Measurements from ENCODE around the gene PNRC1. TPM values are rescaled to one million over a fixed set of nuclear protein-coding genes. Genes with fewer than 3 reads are reported as not detected.
A peak's percentile ranks its signal among the peaks of the same experiment; 100 is the strongest.

Gene PNRC1
- total RNA-seq, 1 donor from 2014 or later, result 183 TPM

DNA sequence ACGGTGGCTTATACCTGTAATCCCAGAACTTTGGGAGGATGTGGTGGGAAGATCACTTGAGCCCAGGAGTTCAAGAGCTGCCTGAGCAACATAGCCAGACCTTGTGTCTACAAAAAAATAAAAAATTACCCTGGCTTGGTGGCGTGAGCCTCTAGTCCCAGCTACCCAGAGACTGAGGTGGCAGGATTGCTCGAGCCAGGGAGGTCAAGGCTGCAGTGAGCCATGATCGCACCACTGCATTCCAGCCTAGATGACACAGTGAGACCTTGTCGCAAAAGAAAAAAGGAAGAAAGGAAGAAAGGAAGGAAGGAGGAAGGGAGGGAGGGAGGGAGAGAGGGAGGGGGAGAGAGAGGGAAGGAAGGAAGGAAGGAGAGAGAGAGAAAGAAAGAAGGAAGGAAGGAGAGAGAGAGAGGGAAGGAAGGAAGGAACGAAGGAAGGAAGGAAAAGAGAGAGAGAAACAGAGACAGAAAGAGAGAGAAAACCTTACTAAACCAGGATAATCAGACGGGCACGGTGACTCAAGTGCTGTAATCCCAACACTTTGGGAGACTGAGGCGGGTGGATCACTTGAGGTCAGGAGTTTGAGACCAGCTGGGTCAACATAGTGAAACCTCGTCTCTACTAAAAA is 10.9 kb upstream of the PNRC1 start:
- ATAC-seq, result no peak
- H3K27ac ChIP-seq, result no peak overlapping the region
- no peaks in the 10 kb centered on the region for H3K4me1 ChIP-seq
- no peaks in the 10 kb centered on the region for H3K36me3 ChIP-seq
- no peak overlapping the region for H3K4me3 ChIP-seq
- intact Hi-C loops (cut with DNase I), result no loop called here
- no peaks in the 10 kb centered on the region for H3K9me3 ChIP-seq
- no peaks in the 10 kb centered on the region for H3K27me3 ChIP-seq
- DNase-seq, result no peak
- TF ChIP-seq, protein P1, sequence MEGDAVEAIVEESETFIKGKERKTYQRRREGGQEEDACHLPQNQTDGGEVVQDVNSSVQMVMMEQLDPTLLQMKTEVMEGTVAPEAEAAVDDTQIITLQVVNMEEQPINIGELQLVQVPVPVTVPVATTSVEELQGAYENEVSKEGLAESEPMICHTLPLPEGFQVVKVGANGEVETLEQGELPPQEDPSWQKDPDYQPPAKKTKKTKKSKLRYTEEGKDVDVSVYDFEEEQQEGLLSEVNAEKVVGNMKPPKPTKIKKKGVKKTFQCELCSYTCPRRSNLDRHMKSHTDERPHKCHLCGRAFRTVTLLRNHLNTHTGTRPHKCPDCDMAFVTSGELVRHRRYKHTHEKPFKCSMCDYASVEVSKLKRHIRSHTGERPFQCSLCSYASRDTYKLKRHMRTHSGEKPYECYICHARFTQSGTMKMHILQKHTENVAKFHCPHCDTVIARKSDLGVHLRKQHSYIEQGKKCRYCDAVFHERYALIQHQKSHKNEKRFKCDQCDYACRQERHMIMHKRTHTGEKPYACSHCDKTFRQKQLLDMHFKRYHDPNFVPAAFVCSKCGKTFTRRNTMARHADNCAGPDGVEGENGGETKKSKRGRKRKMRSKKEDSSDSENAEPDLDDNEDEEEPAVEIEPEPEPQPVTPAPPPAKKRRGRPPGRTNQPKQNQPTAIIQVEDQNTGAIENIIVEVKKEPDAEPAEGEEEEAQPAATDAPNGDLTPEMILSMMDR (IDR thresholded peaks at IDR 0.05), result no peak

DNA sequence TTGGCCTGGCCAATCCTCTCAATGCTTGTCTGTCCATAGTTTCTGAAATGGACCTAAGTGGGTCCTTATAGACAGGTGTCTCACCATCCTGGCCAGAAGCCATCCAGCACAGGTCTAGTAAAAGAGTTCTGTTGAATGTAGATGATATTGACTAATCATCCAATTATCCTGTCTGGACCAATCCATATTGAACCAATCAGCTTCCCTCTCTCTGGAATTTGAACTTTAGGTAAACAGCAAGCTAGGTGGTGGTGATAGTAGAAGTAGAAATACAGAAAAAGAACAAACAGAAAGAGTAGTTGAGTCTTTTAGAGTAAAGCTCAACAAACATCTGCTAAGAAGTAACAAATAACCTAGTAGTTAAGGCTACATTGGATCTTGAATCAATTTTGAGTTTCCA is 9.5 kb upstream of the PNRC1 start:
- TF ChIP-seq, protein P1 (IDR thresholded peaks at IDR 0.05), result no peak
- intact Hi-C loops (cut with DNase I), result no loop called here
- Histone ChIP-seq H3K27ac (no peak overlapping the region), H3K4me3 (no peak overlapping the region), H3K9me3 (no peaks in the 10 kb centered on the region), H3K27me3 (no peaks in the 10 kb centered on the region), H3K36me3 (no peaks in the 10 kb centered on the region), H3K4me1 (no peaks in the 10 kb centered on the region)
- DNase-seq (no peak), ATAC-seq (no peak)

DNA sequence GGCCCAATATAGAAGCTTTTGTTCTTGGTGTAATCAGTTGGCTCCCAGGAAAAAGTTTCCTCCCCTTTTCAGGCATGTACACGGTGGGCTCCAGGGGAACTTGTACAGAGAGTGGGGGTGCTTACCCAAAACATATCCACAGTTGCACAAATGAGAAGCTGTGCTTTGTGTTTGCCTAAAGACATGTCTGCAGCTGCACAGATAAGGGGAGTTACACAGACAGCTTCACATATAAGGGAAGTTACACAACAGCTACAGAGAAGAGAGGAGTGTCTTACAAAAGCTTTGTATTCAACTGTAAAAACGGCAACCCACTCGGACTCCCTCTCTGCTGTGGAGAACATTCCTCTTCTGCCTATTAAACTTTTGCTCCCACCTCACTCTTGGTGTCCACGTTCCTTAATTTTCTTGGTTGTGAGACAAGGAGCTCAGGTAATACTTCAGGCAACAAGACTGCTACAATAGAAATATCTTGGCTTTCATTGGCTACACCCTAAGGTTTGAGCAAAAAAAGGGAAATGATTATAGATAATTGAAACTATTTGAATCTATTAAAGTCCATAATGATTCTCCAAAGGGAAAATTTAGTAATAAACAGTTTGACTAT is 7.4 kb upstream of the PNRC1 start:
- DNase-seq, result no peak

DNA sequence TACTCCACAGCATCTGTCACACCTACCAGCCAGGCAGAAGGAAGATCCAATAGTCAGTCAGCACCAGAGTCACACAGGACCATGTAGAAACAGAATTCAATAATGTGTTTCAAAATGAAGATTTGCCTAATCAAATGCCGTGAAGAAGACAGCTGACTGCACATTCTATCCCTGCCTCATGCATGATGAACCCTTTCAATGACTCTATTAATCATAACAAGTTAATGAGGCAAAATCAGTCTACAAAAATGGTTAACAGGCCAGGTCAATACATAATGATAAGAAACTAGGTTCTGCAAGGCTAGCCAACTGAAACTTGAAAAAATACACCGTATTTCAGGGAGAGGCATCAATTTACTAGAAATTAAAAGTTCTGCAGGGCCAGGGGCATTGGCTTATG is 6.7 kb upstream of the PNRC1 start:
- Histone ChIP-seq H3K27me3 (no peaks in the 10 kb centered on the region), H3K4me3 (no peak overlapping the region), H3K27ac (no peak overlapping the region), H3K9me3 (no peaks in the 10 kb centered on the region), H3K4me1 (peaks cover 4% of the 10 kb centered on the region), H3K36me3 (no peaks in the 10 kb centered on the region)
- DNase-seq (no peak), ATAC-seq (no peak)
- TF ChIP-seq, protein P1 (IDR thresholded peaks at IDR 0.05), result no peak
- intact Hi-C loops (cut with DNase I), result no loop called here

More for the DNA sequence above, 7.4 kb upstream of the PNRC1 start:
- TF ChIP-seq, protein P1 (IDR thresholded peaks at IDR 0.05), result no peak
- H3K27me3 ChIP-seq, result no peaks in the 10 kb centered on the region
- H3K4me3 ChIP-seq, result no peak overlapping the region
- H3K27ac ChIP-seq, result peak overlapping the region; percentile 25
- intact Hi-C loops (cut with DNase I), result no loop called here
- no peaks in the 10 kb centered on the region for H3K36me3 ChIP-seq
- no peaks in the 10 kb centered on the region for H3K4me1 ChIP-seq
- no peaks in the 10 kb centered on the region for H3K9me3 ChIP-seq
- peak; percentile 91 for ATAC-seq

DNA sequence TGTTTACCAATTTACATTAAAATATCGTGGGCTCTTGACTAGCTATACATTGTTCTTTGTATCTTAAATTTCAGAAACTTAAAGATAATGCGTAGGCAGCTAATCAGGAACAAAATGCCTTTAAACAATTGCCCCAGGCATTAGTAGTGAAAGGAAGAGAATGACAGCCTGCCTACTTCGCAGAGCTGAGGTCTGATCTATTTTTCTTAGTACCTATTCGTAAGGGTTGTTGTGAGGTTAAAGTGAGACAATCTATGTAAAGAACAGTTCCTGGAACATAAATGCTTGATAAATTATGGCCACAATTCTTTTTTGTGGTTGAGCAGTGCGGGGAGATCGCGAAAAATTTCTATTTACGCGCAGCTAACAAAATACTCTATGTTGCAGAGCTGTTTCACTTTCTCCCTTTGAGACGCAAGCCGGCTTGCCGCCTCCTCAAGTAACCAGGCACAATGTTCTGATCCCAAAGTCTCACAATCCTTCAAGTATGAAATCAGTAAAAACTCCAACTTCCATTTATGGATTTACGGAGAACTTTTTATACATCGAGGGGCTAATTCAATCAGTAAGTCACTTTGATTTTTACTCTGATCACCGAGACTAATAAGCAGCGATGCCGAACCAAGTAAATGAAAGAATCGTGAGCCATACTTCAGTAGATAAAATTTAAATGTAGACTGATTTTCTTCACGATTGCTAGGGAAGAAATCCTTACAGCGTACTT is 878 bp upstream of the PNRC1 start:
- H3K4me1 ChIP-seq, result peaks cover 21% of the 10 kb centered on the region
- H3K9me3 ChIP-seq, result no peaks in the 10 kb centered on the region
- DNase-seq (no peak), ATAC-seq (no peak)
- H3K27ac ChIP-seq, result peak overlapping the region; percentile 100
- peak overlapping the region; percentile 82 for H3K4me3 ChIP-seq
- intact Hi-C loops (cut with DNase I), result no loop called here
- peaks cover 17% of the 10 kb centered on the region for H3K36me3 ChIP-seq
- TF ChIP-seq, protein P1 (IDR thresholded peaks at IDR 0.05), result no peak
- H3K27me3 ChIP-seq, result no peaks in the 10 kb centered on the region
